Prostate gland (tissue), 2 donors: ENCODE data around the gene PRPS1L1. TPM values are rescaled to one million over a fixed set of nuclear protein-coding genes. Genes with fewer than 3 reads are reported as not detected.

Experiments
- DNase-seq: peaks from one replicate; pipeline ENCODE4 v3.0.0-alpha.2; 2019; ENCODE audit warnings: low spot score
- H3K27ac ChIP-seq, 2 donors: fragments of 200-600 bp; sonication (generic); 2 replicates each; pipeline ENCODE4 v1.5.1; 2017 to 2019
- H3K27me3 ChIP-seq: fragments of 200-600 bp; sonication (generic); replicated peaks from 2 replicates; pipeline ENCODE4 v1.5.1; 2019; ENCODE audit not compliant: insufficient read depth
- H3K36me3 ChIP-seq, 2 donors: fragments of 200-600 bp; sonication (generic); 1 replicate in 1 of 2; 2 replicates in 1 of 2; pipeline versions ENCODE4 v1.5.1 to v1.8.1; 2017 to 2019
- H3K4me1 ChIP-seq: fragments of 200-600 bp; sonication (generic); replicated peaks from 2 replicates; pipeline ENCODE4 v1.5.1; 2019
- H3K4me3 ChIP-seq, 2 donors: fragments of 200-600 bp; sonication (generic); 2 replicates each; pipeline ENCODE4 v1.5.1; 2017 to 2019
- H3K9me3 ChIP-seq: fragments of 200-600 bp; sonication (generic); 2 replicates; pipeline ENCODE4 v1.5.1; 2017
- CTCF ChIP-seq, 4 experiments: fragments of 200-600 bp in 2 of 4; fragments of 450-650 bp in 2 of 4; sonication (generic) in 2 of 4; IDR thresholded peaks; 1 replicate in 3 of 4; 2 replicates in 1 of 4; pipeline ENCODE4 v1.5.1; 2016 to 2019; ENCODE audit warnings: antibody characterized with exemption in 4 of 4, mild to moderate bottlenecking in 2 of 4, moderate library complexity in 2 of 4
- POLR2A ChIP-seq: fragments of 450-650 bp; IDR thresholded peaks from one replicate; pipeline ENCODE4 v1.6.1; 2016; ENCODE audit warnings: antibody characterized with exemption, mild to moderate bottlenecking
- POLR2AphosphoS5 ChIP-seq: sonication (generic); formaldehyde crosslinking; IDR thresholded peaks from one replicate; pipeline ENCODE4 v1.6.1; 2017; ENCODE audit warnings: antibody characterized with exemption
- WGBS: methylation state at CpG from one replicate; pipeline ENCODE4 v1.1.5; 2018; 5-methylcytosine and 5-hydroxymethylcytosine counted together
- intact Hi-C: fragments of 100-400 bp; cut with DNase I; formaldehyde crosslinking; loops from one replicate; pipeline ENCODE4 v1.14.2; 2022
- total RNA-seq, 2 donors: library from RNA; depleted of rRNA; stranded (reverse); fragments of >200 nt; gene quantifications; one replicate each; pipeline ENCODE4 v1.1.0, GENCODE V29; 2016

PRPS1L1 gene
- total RNA-seq, 2 donors from 2014 or later, result 2.7 TPM; not detected in 1

GRCh38 chr7:18036783-18037182 lies 9.1 kb upstream of the PRPS1L1 start:
- no peak overlapping the region for H3K4me3 ChIP-seq
- H3K4me1 ChIP-seq, result no peaks in the 10 kb centered on the region
- 100% methylated on average over 3 of the region's 3 CpGs for WGBS
- TF ChIP-seq POLR2AphosphoS5 (no peak), CTCF (IDR thresholded peaks at IDR 0.05) (no peak), POLR2A (no peak)
- no peaks in the 10 kb centered on the region for H3K36me3 ChIP-seq
- intact Hi-C loops, result no loop called here
- DNase-seq, result no peak
- H3K27me3 ChIP-seq, result no peaks in the 10 kb centered on the region
- H3K27ac ChIP-seq, result no peak overlapping the region
- no peaks in the 10 kb centered on the region for H3K9me3 ChIP-seq

GRCh38 chr7:18030758-18031157 lies 3.1 kb upstream of the PRPS1L1 start:
- Histone ChIP-seq H3K4me1 (no peaks in the 10 kb centered on the region), H3K36me3 (no peaks in the 10 kb centered on the region), H3K4me3 (no peak overlapping the region), H3K27ac (no peak overlapping the region), H3K9me3 (no peaks in the 10 kb centered on the region), H3K27me3 (no peaks in the 10 kb centered on the region)
- no peak for TF ChIP-seq POLR2A
- no peak for DNase-seq
- 6% methylated on average over 1 of the region's 1 CpG for WGBS
- intact Hi-C loops, result no loop called here

- WGBS, result 84% methylated on average over 3 of the region's 3 CpGs
- Histone ChIP-seq H3K9me3 (no peaks in the 10 kb centered on the region), H3K36me3 (no peaks in the 10 kb centered on the region), H3K4me3 (no peak overlapping the region), H3K4me1 (no peaks in the 10 kb centered on the region), H3K27ac (no peak overlapping the region), H3K27me3 (no peaks in the 10 kb centered on the region)
- intact Hi-C loops, result no loop called here
- no peak for DNase-seq
- TF ChIP-seq POLR2A (no peak), CTCF (IDR thresholded peaks at IDR 0.05) (no peak), POLR2AphosphoS5 (no peak)
Observed at GRCh38 chr7:18020138-18020715, 7.4 kb downstream of the PRPS1L1 start.

- Histone ChIP-seq H3K36me3 (no peaks in the 10 kb centered on the region), H3K27ac (no peak overlapping the region), H3K4me1 (no peaks in the 10 kb centered on the region), H3K27me3 (no peaks in the 10 kb centered on the region), H3K9me3 (no peaks in the 10 kb centered on the region), H3K4me3 (no peak overlapping the region)
- DNase-seq, result no peak
- intact Hi-C loops, result no loop called here
- TF ChIP-seq POLR2A, result no peak
- no peak for TF ChIP-seq POLR2AphosphoS5
- TF ChIP-seq CTCF (IDR thresholded peaks at IDR 0.05), result no peak
- WGBS, result 53% methylated on average over 1 of the region's 1 CpG
Observed at GRCh38 chr7:18019555-18019954, 8.1 kb downstream of the PRPS1L1 start.

- no peak for TF ChIP-seq POLR2AphosphoS5
- H3K9me3 ChIP-seq, result no peaks in the 10 kb centered on the region
- H3K4me1 ChIP-seq, result no peaks in the 10 kb centered on the region
- no peak for DNase-seq
- WGBS, result 74% methylated on average over 5 of the region's 5 CpGs
- no peaks in the 10 kb centered on the region for H3K36me3 ChIP-seq
- H3K27me3 ChIP-seq, result no peaks in the 10 kb centered on the region
- H3K4me3 ChIP-seq, result no peak overlapping the region
- intact Hi-C loops, result no loop called here
- no peak overlapping the region for H3K27ac ChIP-seq
Observed at GRCh38 chr7:18018296-18019215, 9.1 kb downstream of the PRPS1L1 start.
